AG09309 (cell line): ENCODE measurements around the gene GPR18.
A peak's percentile ranks its signal among the peaks of the same experiment; 100 is the strongest.

Experiments used
- DNase-seq: peaks from one replicate; pipeline ENCODE4 v3.0.0-alpha.2; 2010; ENCODE audit warnings: low read depth
- H3K4me3 ChIP-seq: 2 replicates; pipeline ENCODE4 v1.5.1; 2011; ENCODE audit warnings: mild to moderate bottlenecking, low read depth, low read length, moderate library complexity; ENCODE audit not compliant: control insufficient read depth
- CTCF ChIP-seq: IDR thresholded peaks from 2 replicates; pipeline ENCODE4 v1.5.1; 2011; ENCODE audit warnings: mild to moderate bottlenecking, low read depth, low read length, inconsistent platforms; ENCODE audit not compliant: insufficient read depth, control insufficient read depth; ENCODE audit errors: missing control alignments

The GPR18 gene

DNA sequence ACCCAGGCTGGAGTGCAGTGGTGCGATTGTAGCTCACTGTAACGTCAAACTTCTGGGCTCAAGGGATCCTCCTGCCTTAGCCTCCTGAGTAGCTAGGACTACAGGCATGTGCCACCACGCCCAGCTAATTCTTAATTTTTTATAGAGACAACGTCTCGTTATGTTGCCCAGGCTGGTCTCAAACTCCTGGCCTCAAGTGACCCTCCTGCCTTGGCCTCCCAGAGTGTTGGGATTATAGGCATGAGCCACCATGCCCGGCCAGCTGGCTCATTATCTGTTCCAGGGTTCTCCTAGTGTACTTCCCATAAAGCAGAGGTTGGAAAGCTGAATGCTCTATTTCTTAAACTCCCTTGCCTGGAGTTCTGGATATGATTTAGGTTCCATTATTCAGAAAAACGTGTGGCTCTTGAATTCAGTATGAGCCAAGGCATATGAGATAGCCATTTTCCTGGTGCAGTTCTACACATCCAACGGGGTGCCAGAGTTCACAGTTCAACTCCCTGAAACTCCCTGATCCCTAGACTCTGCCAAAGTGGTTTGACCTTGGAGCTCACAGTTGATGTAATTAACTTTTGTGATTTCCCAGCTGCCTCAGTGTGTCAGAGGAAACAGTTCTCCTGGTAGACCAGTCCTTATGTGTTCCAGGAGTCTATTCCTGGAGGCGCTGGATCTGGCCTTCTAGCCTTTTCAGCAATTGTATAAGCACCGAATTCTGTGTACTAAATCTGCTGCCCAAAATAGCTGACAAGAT lies 27.4 kb upstream of the GPR18 start:
- TF ChIP-seq CTCF, result no peak
- H3K4me3 ChIP-seq, result no peak overlapping the region
- DNase-seq, result no peak

GRCh38 chr13:99282264-99283231 lies 24.4 kb upstream of the GPR18 start:
- TF ChIP-seq CTCF, result no peak
- DNase-seq, result no peak

DNA sequence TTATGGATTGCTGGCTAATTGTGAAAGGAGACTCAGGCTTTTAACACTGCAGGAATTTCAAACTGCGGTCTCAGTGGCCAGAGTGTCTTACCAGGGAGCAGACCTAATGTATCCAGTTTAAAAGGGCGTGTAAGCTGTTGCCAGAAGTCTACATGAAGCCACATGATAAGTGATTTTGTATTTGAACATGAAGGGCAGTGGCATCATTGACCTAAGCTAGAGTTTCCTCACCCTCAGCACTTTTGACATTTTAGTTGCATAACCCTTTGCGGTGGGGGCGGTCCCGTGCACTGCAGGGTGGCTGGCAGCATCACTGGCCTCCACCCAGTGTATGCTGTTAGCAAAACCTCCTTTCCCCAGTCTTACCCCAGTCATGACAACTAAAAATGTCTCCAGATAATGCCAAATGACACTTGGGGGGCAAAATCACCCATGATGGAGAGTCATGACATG lies 23.7 kb upstream of the GPR18 start:
- no peak for TF ChIP-seq CTCF
- no peak overlapping the region for H3K4me3 ChIP-seq
- no peak for DNase-seq

More at GRCh38 chr13:99282264-99283231, 24.4 kb upstream of the GPR18 start:
- no peak overlapping the region for H3K4me3 ChIP-seq

- no peak overlapping the region for H3K4me3 ChIP-seq
- peak; percentile 86 for DNase-seq
- TF ChIP-seq CTCF, result no peak
Measured at GRCh38 chr13:99280166-99280565, 22.0 kb upstream of the GPR18 start.

- no peak overlapping the region for H3K4me3 ChIP-seq
- DNase-seq, result no peak
- no peak for TF ChIP-seq CTCF
Measured at GRCh38 chr13:99279637-99280036, 21.5 kb upstream of the GPR18 start.

DNA sequence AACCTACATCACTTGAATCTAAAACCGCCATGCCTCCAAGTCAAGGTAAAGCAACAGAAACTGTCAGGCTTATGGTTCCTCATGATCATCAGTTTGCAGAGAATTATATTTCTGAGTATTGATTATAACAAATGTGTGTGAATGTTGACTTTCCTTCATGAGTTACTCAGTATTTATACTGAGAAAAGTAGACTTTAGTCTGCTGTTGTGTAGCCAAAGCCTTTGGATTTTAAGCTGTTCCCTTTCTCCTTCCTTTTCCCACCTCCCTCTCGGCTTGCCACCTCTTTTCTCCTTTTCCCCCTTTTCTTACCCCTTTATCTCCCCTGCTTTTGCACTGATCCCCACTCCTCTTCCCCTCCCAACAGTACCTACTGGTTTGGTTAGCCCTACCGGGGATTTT lies 20.7 kb upstream of the GPR18 start:
- no peak overlapping the region for H3K4me3 ChIP-seq
- DNase-seq, result no peak
- no peak for TF ChIP-seq CTCF
